GM18520 (cell line): ENCODE data around the gene LRRC63.

Experiments used
- ATAC-seq: cut with Tn5 transposase; IDR thresholded peaks from one replicate; pipeline ENCODE4 v1.9.1; 2021; ENCODE audit not compliant: unreplicated experiment

The LRRC63 gene

DNA sequence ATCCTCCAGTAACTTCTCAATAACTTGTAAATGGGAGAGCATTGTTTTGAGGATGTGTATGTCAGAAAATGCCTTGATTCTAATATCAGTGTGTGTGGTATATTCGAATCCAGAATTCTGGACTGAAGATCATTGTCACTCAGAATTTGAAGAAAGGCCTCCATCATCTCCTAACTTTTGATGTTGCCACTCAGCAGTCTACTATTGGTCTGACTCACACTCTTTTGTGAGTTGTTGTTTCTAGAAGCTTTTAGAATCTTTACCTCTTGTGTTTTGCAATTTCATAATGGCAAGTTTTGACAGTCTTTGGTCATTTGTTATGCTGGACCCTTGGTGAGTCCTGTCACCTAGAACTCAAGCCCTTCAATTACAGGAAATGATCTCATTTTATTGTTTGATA, 98.3 kb downstream of the LRRC63 start:
- no peak for ATAC-seq

DNA sequence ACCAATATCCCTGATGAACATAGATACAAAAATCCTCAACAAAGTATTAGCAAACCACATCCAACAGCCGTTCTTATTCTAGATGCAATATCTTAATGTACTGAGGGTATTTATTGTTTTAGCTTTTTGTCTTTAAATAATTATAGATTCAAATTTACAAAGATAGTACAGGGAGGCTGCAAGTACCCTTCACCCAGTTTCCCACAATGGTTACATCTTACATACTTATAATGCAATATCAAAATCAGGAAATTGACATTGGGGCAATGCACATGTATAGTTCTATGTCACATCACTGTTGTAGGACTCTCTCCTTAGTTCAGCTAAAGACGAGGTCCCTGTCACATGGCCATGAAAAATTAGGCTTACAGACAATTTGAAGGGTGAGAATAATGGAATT, 99.5 kb downstream of the LRRC63 start:
- no peak for ATAC-seq

DNA sequence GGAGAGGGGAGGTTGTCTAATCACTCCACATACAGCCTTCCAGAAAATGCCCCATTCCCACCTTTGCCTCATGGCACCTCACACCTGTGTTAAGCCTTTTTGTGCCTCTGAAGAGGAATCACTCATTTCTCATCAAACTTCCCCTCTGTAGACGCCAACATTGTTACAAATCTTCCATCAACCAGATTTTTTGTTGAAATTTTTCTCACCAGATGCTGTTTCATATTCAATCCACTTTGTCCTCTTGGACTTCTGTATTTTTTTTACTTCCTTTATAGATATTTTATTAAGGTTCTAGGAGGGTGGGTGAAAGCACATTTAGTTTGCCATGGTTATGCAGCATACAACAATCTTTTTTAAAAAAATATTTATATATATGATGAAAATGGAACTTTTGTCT, 101.3 kb downstream of the LRRC63 start:
- ATAC-seq = no peak

DNA sequence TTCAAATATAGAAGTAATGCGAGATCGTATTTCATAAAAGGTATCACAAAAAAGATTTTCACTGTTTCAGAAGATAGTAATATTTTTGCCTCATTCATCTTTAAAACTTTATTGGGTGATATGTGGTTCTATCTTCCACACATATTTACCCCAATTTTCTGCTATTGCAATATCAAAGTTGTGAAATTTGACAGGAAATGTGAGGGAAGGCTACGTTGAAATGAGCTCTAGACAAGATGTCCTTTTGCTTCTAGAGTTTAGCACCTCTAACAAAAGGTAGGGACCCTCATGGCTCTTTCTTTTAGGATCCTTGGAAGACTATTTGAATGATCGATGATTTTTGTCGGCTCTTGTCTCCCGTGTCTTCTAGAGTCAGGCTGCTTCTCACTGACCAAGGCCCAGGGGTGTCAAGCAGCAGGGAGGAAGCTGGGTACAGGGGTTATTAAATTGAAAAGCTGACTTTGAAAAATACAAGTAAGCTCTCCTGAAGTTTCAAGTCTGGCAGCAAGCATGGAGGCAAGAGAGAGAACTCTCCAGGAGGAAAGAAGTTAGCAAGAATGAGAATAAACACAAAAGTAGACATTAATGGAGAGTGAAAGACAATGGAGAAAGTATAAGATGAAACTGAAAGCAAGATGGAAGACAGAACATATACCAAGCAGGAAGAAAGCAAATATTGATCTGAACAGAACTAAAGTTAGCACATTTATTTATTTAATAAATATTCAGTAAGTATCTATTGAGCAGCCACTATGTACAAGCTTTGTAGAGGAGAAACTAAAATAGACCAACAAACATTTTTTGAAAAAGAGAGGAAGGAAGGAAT, 101.9 kb downstream of the LRRC63 start:
- no peak for ATAC-seq

DNA sequence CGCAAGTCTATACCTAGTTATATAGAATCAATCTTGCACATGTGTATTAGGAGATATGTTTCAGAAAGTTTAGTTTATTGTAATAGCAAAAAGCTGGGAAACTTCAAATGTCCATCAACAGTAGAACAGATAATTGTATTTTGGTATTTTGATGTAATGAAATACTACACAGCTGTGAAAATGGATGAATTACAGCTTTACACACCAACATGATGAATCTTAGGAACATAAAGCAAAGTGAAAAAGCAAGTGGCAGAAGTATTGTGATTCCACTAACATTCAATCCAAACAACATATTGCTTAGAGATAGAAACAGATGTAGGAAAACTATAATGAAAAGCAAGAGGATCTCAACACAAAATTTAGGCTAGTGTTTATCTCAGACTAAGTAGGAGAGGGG, 102.9 kb downstream of the LRRC63 start:
- ATAC-seq = no peak

DNA sequence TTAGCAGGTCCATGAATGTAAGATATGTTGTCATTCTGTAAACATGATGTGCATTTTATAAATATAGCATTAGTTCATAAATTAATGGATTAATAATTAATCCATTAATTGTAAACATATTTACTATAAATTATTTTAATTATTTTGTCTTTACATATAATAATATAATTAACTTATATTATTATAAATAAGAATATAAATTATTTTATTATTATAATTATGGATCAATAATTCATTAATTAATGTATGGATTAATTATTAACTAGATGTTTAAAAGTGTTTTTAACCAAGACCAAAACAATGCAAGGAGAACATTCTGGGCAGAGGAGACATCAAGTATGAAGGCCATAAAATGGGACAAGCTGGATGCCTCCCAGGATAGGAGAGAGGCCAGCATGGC, 103.3 kb downstream of the LRRC63 start:
- no peak for ATAC-seq

DNA sequence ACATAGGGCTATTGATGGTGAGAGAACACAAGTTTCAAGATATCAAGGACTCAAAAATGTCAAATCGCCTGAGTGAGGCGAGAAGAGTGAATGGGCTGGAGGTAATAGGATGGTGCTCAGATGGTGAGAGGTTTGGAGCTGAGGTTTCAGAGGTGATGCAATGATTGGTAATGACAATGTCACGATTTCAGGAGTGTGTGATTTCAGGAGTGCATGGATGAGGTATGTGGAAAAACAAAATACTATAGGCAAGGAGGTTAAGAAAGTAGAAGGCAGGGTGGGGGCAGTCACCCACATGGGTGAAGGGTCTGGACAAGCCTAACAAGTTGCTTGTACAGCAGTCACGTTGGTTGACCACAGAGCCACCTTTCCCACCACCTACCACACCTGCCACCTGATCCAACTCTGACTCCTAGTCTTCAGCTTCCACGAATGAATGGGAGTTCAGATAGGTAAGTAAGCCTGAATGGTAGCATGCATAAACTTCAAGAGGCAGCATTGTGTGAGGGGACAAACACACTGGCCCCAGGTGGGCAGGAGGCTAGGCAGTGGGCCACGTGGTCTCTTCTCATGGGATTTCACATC, 103.9 kb downstream of the LRRC63 start:
- no peak for ATAC-seq

DNA sequence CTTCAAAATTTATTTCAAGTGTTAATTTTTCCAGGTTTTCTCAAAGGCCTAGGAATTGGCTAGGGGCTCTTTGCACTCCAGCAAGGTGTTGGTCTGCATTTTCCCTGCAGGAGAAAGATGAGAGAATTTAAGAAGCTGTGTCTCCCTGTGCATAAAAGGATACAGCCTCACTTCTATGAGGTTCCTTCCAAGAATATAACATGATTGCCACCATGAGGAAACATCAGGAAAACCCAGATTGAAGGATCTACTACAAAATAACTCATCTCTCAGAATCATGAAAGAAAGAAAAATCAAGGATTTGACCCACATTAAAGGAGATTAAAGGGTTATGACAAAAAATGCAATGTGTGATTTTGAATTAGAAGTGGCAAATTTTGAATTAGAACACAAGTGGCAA, 105.4 kb downstream of the LRRC63 start:
- no peak for ATAC-seq

DNA sequence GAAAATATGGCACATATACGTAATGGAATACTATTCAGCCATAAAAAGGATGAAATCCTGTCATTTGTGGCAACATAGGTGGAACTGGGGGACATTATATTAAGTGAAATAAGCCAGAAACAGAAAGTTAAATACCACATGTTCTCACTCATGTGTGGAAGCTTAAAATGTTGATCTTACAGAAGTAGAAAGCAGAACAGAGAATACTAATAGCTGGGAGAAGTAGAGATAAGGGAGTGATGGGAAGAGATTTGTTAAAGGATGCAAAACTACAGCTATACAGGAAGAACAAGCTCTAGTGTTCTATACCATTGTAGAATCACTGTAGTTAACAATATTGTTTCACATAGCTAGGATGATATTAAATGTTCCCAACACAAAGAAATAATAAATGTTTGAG, 107.3 kb downstream of the LRRC63 start:
- no peak for ATAC-seq

DNA sequence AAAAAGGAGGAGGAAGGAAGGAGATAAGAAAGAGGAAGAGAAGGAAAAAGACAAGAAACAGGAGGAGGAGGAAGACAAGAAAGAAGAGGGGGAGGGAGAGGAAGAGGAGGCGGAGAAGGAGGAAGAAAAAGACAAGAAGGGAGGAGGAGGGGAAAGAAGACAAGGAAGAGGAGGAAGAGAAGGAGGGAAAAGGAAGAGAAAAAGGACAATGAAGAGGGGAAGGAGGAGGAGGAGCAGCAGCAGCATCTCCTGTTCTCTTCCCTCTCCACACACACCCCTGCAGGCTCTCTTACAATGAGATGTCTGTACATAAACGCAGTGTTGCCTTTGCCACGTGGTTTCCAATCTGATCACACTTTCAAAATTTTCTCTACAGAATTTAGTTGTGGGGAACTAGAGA, 108.7 kb downstream of the LRRC63 start:
- no peak for ATAC-seq

DNA sequence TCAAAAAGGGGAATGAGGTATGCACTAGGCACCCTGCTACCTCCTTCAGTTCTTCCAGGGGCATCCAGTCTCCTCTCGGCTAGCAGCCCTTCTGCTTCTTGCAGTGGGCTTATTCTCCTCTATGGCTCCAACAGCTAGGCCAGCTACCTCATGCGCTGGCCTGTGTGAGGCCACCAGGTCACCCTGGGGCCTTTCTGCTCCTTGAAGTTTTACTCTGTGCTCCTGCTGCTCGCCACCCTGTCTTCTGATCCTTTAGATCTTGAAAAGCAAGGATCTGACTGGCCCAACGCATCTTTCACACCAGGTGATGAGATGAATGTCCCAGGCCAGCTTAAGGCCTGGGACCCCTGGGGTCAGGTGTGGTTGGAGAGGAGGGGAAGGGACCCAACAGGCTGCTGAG, 109.1 kb downstream of the LRRC63 start:
- ATAC-seq = no peak

DNA sequence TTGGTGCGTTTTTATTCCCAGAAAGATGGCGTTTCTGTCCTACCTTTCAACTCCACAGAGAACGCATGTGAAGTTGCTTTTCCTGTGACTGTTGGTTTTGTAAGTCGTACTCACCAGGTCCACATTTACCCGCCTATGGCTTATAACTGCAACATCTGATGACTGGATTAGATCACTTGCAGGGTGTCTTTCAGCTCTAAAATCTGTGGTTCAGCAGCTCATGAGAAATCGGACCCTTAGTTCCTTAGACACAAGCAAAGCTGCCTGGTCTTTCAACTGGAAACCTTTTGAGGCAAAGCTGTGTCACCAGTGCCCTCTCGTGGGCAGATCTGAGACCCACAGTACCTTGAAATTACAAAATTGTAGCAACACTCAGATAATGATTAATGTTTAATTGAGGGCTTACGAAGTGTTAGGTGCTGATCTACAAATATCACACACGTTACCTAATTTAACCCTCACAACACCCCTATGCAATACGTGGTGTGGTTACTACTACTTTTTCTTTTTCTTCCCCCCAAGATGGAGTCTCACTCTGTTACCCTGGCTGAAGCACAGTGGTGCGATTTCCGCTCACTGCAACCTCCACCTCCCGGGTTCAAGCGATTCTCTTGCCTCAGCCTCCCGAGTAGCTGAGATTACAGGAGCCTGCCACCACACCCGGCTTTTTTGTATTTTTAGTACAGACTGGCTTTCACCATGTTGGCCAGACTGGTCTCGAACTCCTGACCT, 109.9 kb downstream of the LRRC63 start:
- ATAC-seq = no peak

DNA sequence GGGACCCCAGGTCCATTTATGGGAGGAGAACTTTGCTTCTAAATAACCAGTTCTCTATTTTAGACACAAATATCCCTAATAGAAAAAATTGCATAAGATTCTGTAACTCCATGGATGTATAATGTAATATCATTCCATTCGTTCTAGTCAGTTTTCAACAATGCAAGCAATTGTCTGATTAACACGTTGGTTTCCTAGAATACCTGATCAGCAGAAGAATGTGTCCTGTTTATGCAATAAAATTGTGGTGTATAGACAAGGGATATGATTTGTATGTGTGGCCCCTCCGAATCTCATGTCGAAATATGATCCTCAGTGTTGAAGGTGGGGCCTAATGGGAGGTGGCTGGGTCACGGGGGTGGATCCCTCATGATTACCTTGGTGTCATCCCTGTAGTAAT, 113.2 kb downstream of the LRRC63 start:
- ATAC-seq = no peak
